ENCODE results near the gene CCDC57. TPM values are rescaled to one million over a fixed set of nuclear protein-coding genes. Genes with fewer than 3 reads are reported as not detected.

The CCDC57 gene
- polyA plus RNA-seq, 3 donors, result 17.1 to 43.8 (median 20.1) TPM

GRCh38 chr17:82096709-82097183 is 115.9 kb downstream of the CCDC57 start:
- intact Hi-C loops (cut with micrococcal nuclease), result loop anchor here in 1 of 2 donors (5.0 to 10.0 kb wide), 2 partner anchors 44 to 62 kb away; partner anchors contain the start of genes DCXR, GPS1, RAC3 and RFNG
- Histone ChIP-seq H3K79me2 (ENCODE audit: insufficient read depth, low read length) (peaks cover 6% of the 10 kb centered on the region), H2AFZ (ENCODE audit: insufficient read depth, low read depth, low read length, poor library complexity, severe bottlenecking) (peak overlapping the region; percentile 81), H3K4me3 (replicated peaks in 1 of 3; ENCODE audit: low read depth in 2 of 3, low read length in 3 of 3) (peak overlapping the region; percentile 34 to 73 (median 43)), H3K36me3 (replicated peaks in 1 of 2; ENCODE audit: control insufficient read depth in 1 of 2, insufficient read depth in 2 of 2, low read length in 2 of 2) (peaks cover 24 to 25% of the 10 kb centered on the region in 2 donors), H3K4me2 (replicated peaks; ENCODE audit: extremely low read depth, low read length, poor library complexity, severe bottlenecking) (peak overlapping the region; percentile 91), H4K20me1 (ENCODE audit: insufficient read depth, low read length) (no peaks in the 10 kb centered on the region), H3K4me1 (ENCODE audit: control insufficient read depth in 1 of 2, insufficient read depth in 2 of 2, low read length in 2 of 2) (peaks cover 21 to 37% of the 10 kb centered on the region in 2 donors), H3K9ac (ENCODE audit: insufficient read depth, low read length, poor library complexity, severe bottlenecking) (peak overlapping the region; percentile 82), H3K9me3 (replicated peaks in 1 of 2; ENCODE audit: control insufficient read depth in 1 of 2, insufficient read depth in 1 of 2, low read length in 2 of 2) (no peaks in the 10 kb centered on the region), H3K27me3 (ENCODE audit: control insufficient read depth in 2 of 2, insufficient read depth in 2 of 2, low read length in 2 of 2) (no peaks in the 10 kb centered on the region), H3K27ac (ENCODE audit: low read depth in 1 of 2, low read length in 2 of 2) (no peak overlapping the region)
- TF ChIP-seq CTCF (IDR thresholded peaks at IDR 0.05), result no peak
- H3K4me1 Mint-ChIP-seq, result peaks cover 14% of the 10 kb centered on the region
- peaks cover 6 to 9% of the 10 kb centered on the region in 2 donors for H3K36me3 Mint-ChIP-seq
- H3K27me3 Mint-ChIP-seq (ENCODE audit: low read depth in 3 of 3), result peaks cover 0 to 4% (median 0%) of the 10 kb centered on the region in 3 donors
- no peak for DNase-seq
- 98% methylated on average over 4 of the region's 8 CpGs for WGBS (ENCODE audit: insufficient coverage)
- no peaks in the 10 kb centered on the region for H3K9me3 Mint-ChIP-seq
- peak overlapping the region; percentile 64 to 65 for H3K4me3 Mint-ChIP-seq
- no peak overlapping the region for H3K27ac Mint-ChIP-seq

GRCh38 chr17:82095777-82096708 is 116.6 kb downstream of the CCDC57 start:
- Histone ChIP-seq H3K4me2 (replicated peaks; ENCODE audit: extremely low read depth, low read length, poor library complexity, severe bottlenecking) (peak overlapping the region; percentile 91), H3K36me3 (replicated peaks in 1 of 2; ENCODE audit: control insufficient read depth in 1 of 2, insufficient read depth in 2 of 2, low read length in 2 of 2) (peaks cover 30 to 31% of the 10 kb centered on the region in 2 donors), H3K4me3 (replicated peaks in 1 of 3; ENCODE audit: low read depth in 2 of 3, low read length in 3 of 3) (no peak overlapping the region), H3K9me3 (replicated peaks in 1 of 2; ENCODE audit: control insufficient read depth in 1 of 2, insufficient read depth in 1 of 2, low read length in 2 of 2) (no peaks in the 10 kb centered on the region), H2AFZ (ENCODE audit: insufficient read depth, low read depth, low read length, poor library complexity, severe bottlenecking) (no peak overlapping the region), H3K27ac (ENCODE audit: low read depth in 1 of 2, low read length in 2 of 2) (no peak overlapping the region), H3K79me2 (ENCODE audit: insufficient read depth, low read length) (peaks cover 6% of the 10 kb centered on the region), H3K27me3 (ENCODE audit: control insufficient read depth in 2 of 2, insufficient read depth in 2 of 2, low read length in 2 of 2) (no peaks in the 10 kb centered on the region), H4K20me1 (ENCODE audit: insufficient read depth, low read length) (no peaks in the 10 kb centered on the region), H3K9ac (ENCODE audit: insufficient read depth, low read length, poor library complexity, severe bottlenecking) (no peak overlapping the region), H3K4me1 (ENCODE audit: control insufficient read depth in 1 of 2, insufficient read depth in 2 of 2, low read length in 2 of 2) (peaks cover 21 to 37% of the 10 kb centered on the region in 2 donors)
- peaks cover 14% of the 10 kb centered on the region for H3K4me1 Mint-ChIP-seq
- 97% methylated on average over 33 of the region's 35 CpGs for WGBS (ENCODE audit: insufficient coverage)
- H3K27me3 Mint-ChIP-seq (ENCODE audit: low read depth in 3 of 3), result peaks cover 0 to 4% (median 0%) of the 10 kb centered on the region in 3 donors
- H3K4me3 Mint-ChIP-seq, result no peak overlapping the region
- no peak for DNase-seq
- no peaks in the 10 kb centered on the region for H3K9me3 Mint-ChIP-seq
- TF ChIP-seq CTCF (IDR thresholded peaks at IDR 0.05), result no peak
- H3K27ac Mint-ChIP-seq, result no peak overlapping the region
- intact Hi-C loops (cut with micrococcal nuclease), result loop anchor here in 1 of 2 donors (5.0 to 10.0 kb wide), 2 partner anchors 44 to 61 kb away; partner anchors contain the start of genes DCXR, GPS1, RAC3 and RFNG
- H3K36me3 Mint-ChIP-seq, result peaks cover 8 to 14% of the 10 kb centered on the region in 2 donors

Measured in CD14-positive monocyte (primary cell).